HG02588 (cell line): Measurements from ENCODE around the gene SLC16A14.
A peak's percentile ranks its signal among the peaks of the same experiment; 100 is the strongest.

ENCODE experiments used
- ATAC-seq: cut with Tn5 transposase; IDR thresholded peaks from one replicate; pipeline ENCODE4 v1.9.1; 2021; ENCODE audit warnings: mild to moderate bottlenecking, moderate library complexity; ENCODE audit not compliant: unreplicated experiment

Gene SLC16A14

GRCh38 chr2:230043025-230043424, 25.7 kb downstream of the SLC16A14 start:
- ATAC-seq: no peak

GRCh38 chr2:230042195-230042594, 26.5 kb downstream of the SLC16A14 start:
- no peak for ATAC-seq

GRCh38 chr2:230023313-230023712, 45.4 kb downstream of the SLC16A14 start:
- ATAC-seq: no peak

GRCh38 chr2:230019742-230020141, 49.0 kb downstream of the SLC16A14 start:
- no peak for ATAC-seq

GRCh38 chr2:230018153-230018552, 50.6 kb downstream of the SLC16A14 start:
- ATAC-seq: no peak

- no peak for ATAC-seq
Observed at GRCh38 chr2:230016844-230017243, 51.9 kb downstream of the SLC16A14 start.

- no peak for ATAC-seq
Observed at GRCh38 chr2:230012267-230012884, 56.3 kb downstream of the SLC16A14 start.

- no peak for ATAC-seq
Observed at GRCh38 chr2:230011617-230012016, 57.1 kb downstream of the SLC16A14 start.

GRCh38 chr2:230010501-230010900, 58.2 kb downstream of the SLC16A14 start:
- ATAC-seq: no peak

- no peak for ATAC-seq
Observed at GRCh38 chr2:230008708-230009066, 60.0 kb downstream of the SLC16A14 start.

- ATAC-seq: no peak
Observed at GRCh38 chr2:230007931-230008707, 60.6 kb downstream of the SLC16A14 start.

GRCh38 chr2:230000118-230000841, 68.4 kb downstream of the SLC16A14 start:
- ATAC-seq: peak; percentile 82

GRCh38 chr2:229997565-229997964, 71.2 kb downstream of the SLC16A14 start:
- no peak for ATAC-seq

- ATAC-seq: no peak
Observed at GRCh38 chr2:229996320-229996719, 72.4 kb downstream of the SLC16A14 start.

- ATAC-seq: no peak
Observed at GRCh38 chr2:229993236-229993635, 75.5 kb downstream of the SLC16A14 start.
